Limb (tissue), 2 donors: ENCODE results near the gene DAGLB.

ENCODE experiments used
- DNase-seq, 2 donors: peaks; one replicate each; pipeline ENCODE4 v3.0.0-alpha.2; 2016; ENCODE audit errors: extremely low spot score in 2 of 2

Gene DAGLB

DNA sequence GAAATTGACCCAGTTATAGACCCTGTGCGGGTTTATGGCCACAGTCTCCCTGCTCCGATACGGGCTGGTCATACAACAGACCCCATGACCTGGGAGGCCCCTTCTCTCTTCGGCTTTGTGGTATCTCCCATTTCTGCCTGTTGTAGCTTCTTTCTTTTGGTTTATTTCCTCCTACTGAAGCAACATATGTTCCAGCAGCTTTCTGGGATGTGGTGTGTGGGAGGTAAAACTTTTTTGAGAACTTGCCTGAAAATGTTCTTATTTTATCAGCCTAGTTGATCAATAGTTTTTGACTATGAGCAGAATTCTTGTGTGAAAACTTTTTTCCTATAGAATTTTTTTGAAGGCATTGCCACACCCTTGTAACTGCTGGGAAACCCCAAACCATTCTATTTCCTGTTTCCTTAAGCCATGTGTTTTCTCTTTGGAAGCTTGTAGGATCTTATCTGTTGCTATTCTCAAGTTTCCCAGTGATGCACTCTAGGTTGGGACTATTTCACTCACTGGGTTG lies 80.0 kb downstream of the DAGLB start:
- DNase-seq = no peak

DNA sequence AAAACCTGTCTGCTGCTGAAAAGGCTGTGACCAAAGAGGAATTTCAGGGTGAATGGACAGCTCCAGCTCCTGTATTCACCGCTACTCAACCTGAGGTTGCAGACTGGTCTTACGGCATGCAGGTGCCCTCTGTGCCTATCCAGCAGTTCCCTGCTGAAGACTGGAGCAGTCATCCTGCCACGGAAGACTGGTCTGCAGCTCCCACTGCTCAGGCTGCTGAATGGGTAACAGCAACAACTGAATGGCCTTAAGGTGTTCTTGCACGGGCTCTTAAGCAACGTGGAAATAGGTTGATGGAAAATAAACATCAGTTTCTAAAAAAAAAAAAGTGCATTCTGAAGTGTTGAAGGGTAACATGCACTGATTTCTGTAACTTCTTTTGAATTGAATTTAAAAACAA lies 82.3 kb downstream of the DAGLB start:
- no peak for DNase-seq

DNA sequence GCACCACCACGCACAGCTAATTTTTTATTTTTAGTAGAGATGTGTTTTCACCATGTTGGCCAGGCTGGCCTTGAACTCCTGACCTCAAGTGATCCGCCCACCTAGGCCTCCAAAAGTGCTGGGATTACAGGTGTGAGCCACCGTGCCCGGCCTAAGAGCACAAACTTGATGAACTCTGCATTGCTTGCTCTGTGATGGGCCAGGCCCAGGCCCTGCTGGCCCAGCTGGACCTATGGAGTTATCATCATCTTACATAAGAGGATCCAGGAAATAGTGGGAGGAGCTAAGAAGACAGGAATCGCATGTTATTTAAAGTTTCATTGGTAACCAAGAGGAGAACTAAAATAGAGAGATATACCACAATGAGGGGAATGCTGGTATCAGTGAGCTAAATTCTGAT lies 86.9 kb downstream of the DAGLB start:
- no peak for DNase-seq

DNA sequence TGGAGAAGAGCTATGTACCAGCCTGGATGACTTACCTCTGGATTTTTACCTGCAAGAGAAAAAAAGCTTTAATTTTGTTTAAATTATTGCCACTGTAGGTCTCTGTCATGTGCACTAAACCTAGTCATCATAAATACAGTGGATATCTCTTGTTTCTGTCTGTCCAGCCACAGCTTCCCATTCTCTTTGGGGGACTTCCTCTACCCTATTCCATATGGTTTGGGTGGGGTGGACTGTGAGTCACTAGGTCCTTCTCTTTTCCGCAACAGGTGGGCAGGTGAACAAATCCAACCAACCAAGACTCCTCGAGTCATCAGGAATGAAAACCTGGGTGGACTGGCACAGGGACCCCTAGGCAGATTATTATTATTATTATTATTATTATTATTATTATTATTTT lies 88.0 kb downstream of the DAGLB start:
- DNase-seq = no peak
